ENCODE measurements around the gene REM1. TPM values are rescaled to one million over a fixed set of nuclear protein-coding genes. Genes with fewer than 3 reads are reported as not detected.
A peak's percentile ranks its signal among the peaks of the same experiment; 100 is the strongest.
"Not testable (repeated sequence)": the region's sequence is repeated elsewhere in the genome, so short reads cannot be mapped to it uniquely, and the experiment has no call there.

Gene REM1
- total and polyA plus RNA-seq, 7 donors, result 0.46 to 9.3 (median 3.8) TPM

- H3K4me1 ChIP-seq, result no peaks in the 10 kb centered on the region
- peaks cover 0 to 11% (median 0%) of the 10 kb centered on the region in 3 donors for H3K27me3 ChIP-seq
- no peak overlapping the region for H3K27ac ChIP-seq
- intact Hi-C loops (cut with DNase I), result no loop called here
- no peaks in the 10 kb centered on the region for H3K9me3 ChIP-seq
- DNase-seq, result no peak
- TF ChIP-seq POLR2A (IDR thresholded peaks at IDR 0.05) (no peak), CTCF (IDR thresholded peaks at IDR 0.05) (no peak), EP300 (IDR thresholded peaks at IDR 0.05) (no peak), POLR2AphosphoS5 (IDR thresholded peaks at IDR 0.05) (no peak)
- no peak overlapping the region for H3K4me3 ChIP-seq
- 92 to 95% methylated on average over 1 of the region's 1 CpG for WGBS, 2 donors
- H3K36me3 ChIP-seq, result no peaks in the 10 kb centered on the region
Observed at GRCh38 chr20:31454361-31454760, 20.7 kb upstream of the REM1 start.

GRCh38 chr20:31470946-31471345 lies 4.1 kb upstream of the REM1 start:
- peaks cover 0 to 15% (median 10%) of the 10 kb centered on the region in 4 donors for H3K4me1 ChIP-seq
- DNase-seq; H3K27ac ChIP-seq; intact Hi-C loops (cut with DNase I); H3K4me3 ChIP-seq; H3K36me3 ChIP-seq; H3K9me3 ChIP-seq: not testable (repeated sequence)
- WGBS, 2 donors, result 93 to 95% methylated on average over 23 to 27 of the region's 33 CpGs
- peaks cover 9 to 17% (median 10%) of the 10 kb centered on the region in 3 donors for H3K27me3 ChIP-seq

GRCh38 chr20:31472395-31473330 lies 2.4 kb upstream of the REM1 start:
- peaks cover 10 to 34% (median 19%) of the 10 kb centered on the region in 3 donors for H3K27me3 ChIP-seq
- no peak overlapping the region for H3K4me3 ChIP-seq
- peak overlapping the region in 1 of 4 donors; percentile 21 for H3K27ac ChIP-seq
- intact Hi-C loops (cut with DNase I), result no loop called here
- H3K4me1 ChIP-seq, result peaks cover 0 to 15% (median 11%) of the 10 kb centered on the region in 4 donors
- H3K36me3 ChIP-seq, result no peaks in the 10 kb centered on the region
- no peaks in the 10 kb centered on the region for H3K9me3 ChIP-seq
- 63 to 67% methylated on average over 7 of the region's 8 CpGs for WGBS, 2 donors
- no peak for DNase-seq
- no peak for TF ChIP-seq CTCF (IDR thresholded peaks at IDR 0.05)
- TF ChIP-seq POLR2AphosphoS5 (IDR thresholded peaks at IDR 0.05), result no peak
- no peak for TF ChIP-seq EP300 (IDR thresholded peaks at IDR 0.05)
- no peak for TF ChIP-seq POLR2A (IDR thresholded peaks at IDR 0.05)

- Histone ChIP-seq H3K4me3 (no peak overlapping the region), H3K36me3 (no peaks in the 10 kb centered on the region)
- 81 to 86% methylated on average over 5 of the region's 5 CpGs for WGBS, 2 donors
Observed at GRCh38 chr20:31473331-31474096, 1.6 kb upstream of the REM1 start.

More at GRCh38 chr20:31473331-31474096, 1.6 kb upstream of the REM1 start:
- intact Hi-C loops (cut with DNase I), result no loop called here
- Histone ChIP-seq H3K4me1 (peaks cover 0 to 15% (median 11%) of the 10 kb centered on the region in 4 donors), H3K9me3 (no peaks in the 10 kb centered on the region), H3K27ac (peak overlapping the region in 2 of 4 donors; percentile 21 to 71), H3K27me3 (peaks cover 10 to 35% (median 19%) of the 10 kb centered on the region in 3 donors)
- DNase-seq, result no peak
- TF ChIP-seq EP300 (IDR thresholded peaks at IDR 0.05) (no peak), CTCF (IDR thresholded peaks at IDR 0.05) (no peak), POLR2A (IDR thresholded peaks at IDR 0.05) (no peak), POLR2AphosphoS5 (IDR thresholded peaks at IDR 0.05) (no peak)
